ENCODE data around the gene MTARC1. TPM values are rescaled to one million over a fixed set of nuclear protein-coding genes. Genes with fewer than 3 reads are reported as not detected.

MTARC1 gene
- total RNA-seq, 2 experiments from 2014 or later, result not detected

DNA sequence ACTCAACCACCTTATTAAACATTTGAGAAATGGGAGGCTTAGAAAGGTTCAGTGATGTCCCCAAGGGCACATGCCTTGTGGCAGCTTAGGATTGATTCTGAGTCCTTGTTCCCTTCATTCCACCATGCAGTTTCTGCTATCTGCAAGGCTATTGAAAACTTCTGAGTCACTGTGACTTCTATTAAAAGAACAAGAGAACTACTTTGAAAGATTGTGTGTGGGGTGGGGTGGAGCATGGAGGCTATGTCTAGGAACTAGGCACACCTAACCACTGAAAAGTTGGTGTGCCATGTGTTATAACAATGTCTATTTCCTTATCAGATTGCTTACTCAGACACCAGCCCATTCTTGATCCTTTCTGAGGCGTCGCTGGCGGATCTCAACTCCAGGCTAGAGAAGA is 10.8 kb downstream of the MTARC1 start:
- Histone ChIP-seq H3K4me3 (ENCODE audit: low read depth, low read length, poor library complexity, severe bottlenecking) (no peak overlapping the region), H3K4me2 (ENCODE audit: low read length) (no peak overlapping the region), H3K9me3 (ENCODE audit: low read length) (no peaks in the 10 kb centered on the region), H4K20me1 (ENCODE audit: insufficient read depth, low read length) (no peaks in the 10 kb centered on the region), H3K79me2 (ENCODE audit: insufficient read depth, low read depth, low read length) (no peaks in the 10 kb centered on the region), H2AFZ (ENCODE audit: low read length) (no peak overlapping the region), H3K4me1 (ENCODE audit: insufficient read depth, low read length, poor library complexity, severe bottlenecking) (no peaks in the 10 kb centered on the region), H3K36me3 (ENCODE audit: insufficient read depth, low read length) (no peaks in the 10 kb centered on the region), H3K27ac (ENCODE audit: low read depth, low read length, poor library complexity, severe bottlenecking) (no peak overlapping the region), H3K9me2 (ENCODE audit: insufficient read depth, low read length) (no peaks in the 10 kb centered on the region)
- ChIA-PET POLR2A (no interaction called here), CTCF (ENCODE audit: unreplicated experiment) (no interaction called here)
- TF ChIP-seq EZH2phosphoT487 (IDR thresholded peaks at IDR 0.05; ENCODE audit: borderline replicate concordance, low read depth, low read length), result no peak
- TF ChIP-seq, protein P1, sequence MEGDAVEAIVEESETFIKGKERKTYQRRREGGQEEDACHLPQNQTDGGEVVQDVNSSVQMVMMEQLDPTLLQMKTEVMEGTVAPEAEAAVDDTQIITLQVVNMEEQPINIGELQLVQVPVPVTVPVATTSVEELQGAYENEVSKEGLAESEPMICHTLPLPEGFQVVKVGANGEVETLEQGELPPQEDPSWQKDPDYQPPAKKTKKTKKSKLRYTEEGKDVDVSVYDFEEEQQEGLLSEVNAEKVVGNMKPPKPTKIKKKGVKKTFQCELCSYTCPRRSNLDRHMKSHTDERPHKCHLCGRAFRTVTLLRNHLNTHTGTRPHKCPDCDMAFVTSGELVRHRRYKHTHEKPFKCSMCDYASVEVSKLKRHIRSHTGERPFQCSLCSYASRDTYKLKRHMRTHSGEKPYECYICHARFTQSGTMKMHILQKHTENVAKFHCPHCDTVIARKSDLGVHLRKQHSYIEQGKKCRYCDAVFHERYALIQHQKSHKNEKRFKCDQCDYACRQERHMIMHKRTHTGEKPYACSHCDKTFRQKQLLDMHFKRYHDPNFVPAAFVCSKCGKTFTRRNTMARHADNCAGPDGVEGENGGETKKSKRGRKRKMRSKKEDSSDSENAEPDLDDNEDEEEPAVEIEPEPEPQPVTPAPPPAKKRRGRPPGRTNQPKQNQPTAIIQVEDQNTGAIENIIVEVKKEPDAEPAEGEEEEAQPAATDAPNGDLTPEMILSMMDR (conservative IDR thresholded peaks at IDR 0.05; ENCODE audit: low read length), result no peak
- no peak for DNase-seq (ENCODE audit: low spot score)
- intact Hi-C loops (cut with micrococcal nuclease; ENCODE audit: unreplicated experiment), result no loop called here
- BruUV-seq (replicated peaks), result no TSS peak

GRCh38 chr1:220798338-220798737 is 11.6 kb downstream of the MTARC1 start:
- TF ChIP-seq, protein P1 (conservative IDR thresholded peaks at IDR 0.05; ENCODE audit: low read length), result no peak
- no peak for TF ChIP-seq EZH2phosphoT487 (IDR thresholded peaks at IDR 0.05; ENCODE audit: borderline replicate concordance, low read depth, low read length)
- DNase-seq (ENCODE audit: low spot score), result no peak
- H4K20me1 ChIP-seq (ENCODE audit: insufficient read depth, low read length), result no peaks in the 10 kb centered on the region
- no peak overlapping the region for H3K4me3 ChIP-seq (ENCODE audit: low read depth, low read length, poor library complexity, severe bottlenecking)
- BruUV-seq (replicated peaks), result no TSS peak
- no peak overlapping the region for H3K27ac ChIP-seq (ENCODE audit: low read depth, low read length, poor library complexity, severe bottlenecking)
- no peaks in the 10 kb centered on the region for H3K79me2 ChIP-seq (ENCODE audit: insufficient read depth, low read depth, low read length)
- CTCF ChIA-PET (ENCODE audit: unreplicated experiment), result no interaction called here
- no peaks in the 10 kb centered on the region for H3K4me1 ChIP-seq (ENCODE audit: insufficient read depth, low read length, poor library complexity, severe bottlenecking)
- no peaks in the 10 kb centered on the region for H3K36me3 ChIP-seq (ENCODE audit: insufficient read depth, low read length)
- H3K9me2 ChIP-seq (ENCODE audit: insufficient read depth, low read length), result no peaks in the 10 kb centered on the region
- intact Hi-C loops (cut with micrococcal nuclease; ENCODE audit: unreplicated experiment), result no loop called here
- no peak overlapping the region for H3K4me2 ChIP-seq (ENCODE audit: low read length)
- no peaks in the 10 kb centered on the region for H3K9me3 ChIP-seq (ENCODE audit: low read length)
- POLR2A ChIA-PET, result no interaction called here
- no peak overlapping the region for H2AFZ ChIP-seq (ENCODE audit: low read length)

- no peak for DNase-seq (ENCODE audit: low spot score)
- H3K27ac ChIP-seq (ENCODE audit: low read depth, low read length, poor library complexity, severe bottlenecking), result no peak overlapping the region
- ChIA-PET CTCF (ENCODE audit: unreplicated experiment) (no interaction called here), POLR2A (interaction anchor here (0.6 kb wide), 1 partner anchor 273 kb away, joined by 3 read pairs; no protein-coding TSS in a partner anchor)
- no peaks in the 10 kb centered on the region for H3K4me1 ChIP-seq (ENCODE audit: insufficient read depth, low read length, poor library complexity, severe bottlenecking)
- no peaks in the 10 kb centered on the region for H3K9me2 ChIP-seq (ENCODE audit: insufficient read depth, low read length)
- intact Hi-C loops (cut with micrococcal nuclease; ENCODE audit: unreplicated experiment), result no loop called here
- TF ChIP-seq EZH2phosphoT487 (IDR thresholded peaks at IDR 0.05; ENCODE audit: borderline replicate concordance, low read depth, low read length), result no peak
- TF ChIP-seq, protein P1 (conservative IDR thresholded peaks at IDR 0.05; ENCODE audit: low read length), result no peak
- BruUV-seq (replicated peaks), result no TSS peak
- H3K79me2 ChIP-seq (ENCODE audit: insufficient read depth, low read depth, low read length), result no peaks in the 10 kb centered on the region
- no peak overlapping the region for H2AFZ ChIP-seq (ENCODE audit: low read length)
- no peak overlapping the region for H3K4me2 ChIP-seq (ENCODE audit: low read length)
- no peak overlapping the region for H3K4me3 ChIP-seq (ENCODE audit: low read depth, low read length, poor library complexity, severe bottlenecking)
- H4K20me1 ChIP-seq (ENCODE audit: insufficient read depth, low read length), result no peaks in the 10 kb centered on the region
- no peaks in the 10 kb centered on the region for H3K9me3 ChIP-seq (ENCODE audit: low read length)
- H3K36me3 ChIP-seq (ENCODE audit: insufficient read depth, low read length), result no peaks in the 10 kb centered on the region
Measured at GRCh38 chr1:220800262-220800661, 13.5 kb downstream of the MTARC1 start.
